ENCODE measurements around the gene ANXA2R.
A peak's percentile ranks its signal among the peaks of the same experiment; 100 is the strongest.
"Not testable (repeated sequence)": the region's sequence is repeated elsewhere in the genome, so short reads cannot be mapped to it uniquely, and the experiment has no call there.

Gene ANXA2R

DNA sequence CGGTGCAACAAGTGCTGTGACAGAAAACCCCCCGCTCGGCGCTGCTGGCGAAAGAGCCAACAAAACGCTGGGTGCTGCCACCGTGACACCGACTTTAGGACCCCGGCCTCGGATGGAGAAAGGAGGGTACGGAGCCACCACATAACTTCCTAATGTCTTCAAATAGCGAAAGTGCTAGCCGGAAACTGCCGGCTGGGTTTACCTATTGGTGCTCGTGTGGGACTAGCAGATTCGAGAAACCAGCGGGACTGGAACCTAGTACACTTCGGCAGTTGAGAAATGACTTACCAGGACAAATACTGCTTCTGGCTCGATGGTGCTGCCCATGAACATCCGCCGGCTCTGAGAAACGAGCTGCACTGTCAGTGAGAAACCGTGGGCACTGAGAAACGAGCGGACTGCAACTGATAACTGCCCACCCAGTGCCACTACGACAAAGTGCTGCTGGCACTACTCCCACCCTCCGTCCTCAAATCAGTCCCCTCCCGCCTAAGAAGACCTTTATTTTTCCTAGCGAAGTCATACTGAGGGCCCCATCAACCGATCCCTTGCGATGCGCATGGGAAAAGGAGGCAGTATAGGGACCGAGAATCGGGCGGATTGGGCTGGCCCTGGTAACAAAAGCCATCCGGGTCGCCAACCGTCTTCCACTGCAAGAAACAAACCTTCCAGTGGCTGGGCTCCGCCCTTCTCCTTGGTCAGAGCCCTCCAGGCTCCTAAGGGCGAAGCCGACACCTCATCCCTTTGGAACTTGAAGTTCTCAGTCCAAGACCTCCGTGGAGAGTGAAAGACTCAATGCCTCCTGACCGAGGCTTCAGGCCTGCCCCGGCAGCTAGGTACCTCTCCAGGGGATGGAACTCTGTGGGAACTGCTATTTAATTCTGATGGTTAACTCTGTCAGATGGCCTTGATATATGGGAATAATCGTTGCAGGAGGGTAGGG, 27.0 kb upstream of the ANXA2R start:
- Histone ChIP-seq H3K36me3 (ENCODE audit: insufficient read depth, low read length) (no peaks in the 10 kb centered on the region), H3K4me1 (ENCODE audit: insufficient read depth, low read length) (no peaks in the 10 kb centered on the region), H3K9ac (ENCODE audit: low read depth, low read length) (peak overlapping the region; percentile 72), H3K9me3 (ENCODE audit: control insufficient read depth, insufficient read depth, low read length) (no peaks in the 10 kb centered on the region)

DNA sequence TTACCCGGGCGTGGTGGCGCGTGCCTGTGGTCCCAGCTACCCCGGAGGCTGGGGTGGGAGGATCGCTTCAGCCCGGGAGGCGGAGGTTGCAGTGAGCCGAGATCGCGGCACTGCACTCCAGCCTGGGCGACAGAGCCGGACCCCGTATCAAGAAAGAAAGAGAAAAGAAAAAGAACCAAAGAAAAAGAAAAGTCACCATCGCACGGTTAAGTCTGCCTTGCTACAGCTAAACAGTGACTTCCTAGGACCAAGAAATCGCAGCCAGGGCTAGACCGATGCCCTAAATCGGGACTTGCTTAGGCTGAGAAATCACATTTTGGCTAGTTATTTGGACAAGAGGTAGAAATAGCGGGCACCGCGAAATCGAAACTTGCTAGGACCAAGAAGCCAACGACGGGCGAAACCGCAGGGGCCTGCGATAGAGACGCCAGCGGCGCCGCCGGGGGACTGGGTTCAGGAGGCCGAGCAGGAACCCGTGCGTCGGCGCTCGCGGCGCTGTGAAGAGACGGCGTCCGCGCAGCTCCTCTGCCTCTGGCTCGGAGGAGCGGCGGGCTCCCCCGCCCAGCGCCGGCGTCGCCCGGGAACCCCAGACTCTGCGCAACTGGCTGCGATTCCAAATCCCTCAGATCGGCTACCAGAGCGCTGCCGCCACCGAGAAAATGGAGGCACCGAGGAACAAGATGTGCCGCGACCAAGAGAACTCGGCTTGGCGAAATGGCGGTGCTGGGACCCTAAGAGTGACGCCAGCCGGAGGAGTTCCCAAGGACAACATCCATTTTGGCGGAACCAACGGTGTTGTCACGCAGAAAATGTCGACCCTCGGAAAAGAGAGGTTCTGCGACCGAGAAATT, 26.1 kb upstream of the ANXA2R start:
- no peaks in the 10 kb centered on the region for H3K36me3 ChIP-seq (ENCODE audit: insufficient read depth, low read length)
- H3K9ac ChIP-seq (ENCODE audit: low read depth, low read length) = peak overlapping the region; percentile 72
- no peaks in the 10 kb centered on the region for H3K4me1 ChIP-seq (ENCODE audit: insufficient read depth, low read length)
- H3K9me3 ChIP-seq (ENCODE audit: control insufficient read depth, insufficient read depth, low read length) = no peaks in the 10 kb centered on the region

DNA sequence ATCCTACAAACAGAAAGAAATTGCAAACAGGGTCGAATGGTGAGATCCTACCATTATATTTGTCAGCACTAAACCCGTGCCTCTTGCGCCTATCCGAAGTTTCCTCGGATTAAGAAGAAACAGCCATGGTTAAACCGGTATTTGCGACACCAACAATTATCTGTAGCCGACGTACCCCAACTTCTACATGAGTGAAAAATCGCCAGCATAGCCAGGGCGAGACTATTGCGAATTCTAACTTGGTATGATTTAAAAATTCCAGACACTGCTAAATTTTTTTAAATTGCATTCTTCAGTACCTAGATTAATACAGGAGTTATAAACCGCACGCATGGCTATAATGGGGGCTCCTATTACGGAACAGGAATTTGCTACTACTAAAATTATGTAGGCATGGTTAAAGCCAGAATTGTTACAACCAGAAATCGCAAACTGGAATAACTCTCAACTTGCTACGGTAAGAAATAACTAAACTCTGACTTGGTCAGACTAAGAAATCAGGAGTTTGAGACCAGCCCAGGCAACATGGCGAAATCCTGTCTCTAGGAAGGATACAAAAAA, 25.3 kb upstream of the ANXA2R start:
- Histone ChIP-seq H3K36me3 (ENCODE audit: insufficient read depth, low read length) (no peaks in the 10 kb centered on the region), H3K4me1 (ENCODE audit: insufficient read depth, low read length) (no peaks in the 10 kb centered on the region), H3K9me3 (ENCODE audit: control insufficient read depth, insufficient read depth, low read length) (no peaks in the 10 kb centered on the region), H3K9ac (ENCODE audit: low read depth, low read length) (peak overlapping the region; percentile 72)

DNA sequence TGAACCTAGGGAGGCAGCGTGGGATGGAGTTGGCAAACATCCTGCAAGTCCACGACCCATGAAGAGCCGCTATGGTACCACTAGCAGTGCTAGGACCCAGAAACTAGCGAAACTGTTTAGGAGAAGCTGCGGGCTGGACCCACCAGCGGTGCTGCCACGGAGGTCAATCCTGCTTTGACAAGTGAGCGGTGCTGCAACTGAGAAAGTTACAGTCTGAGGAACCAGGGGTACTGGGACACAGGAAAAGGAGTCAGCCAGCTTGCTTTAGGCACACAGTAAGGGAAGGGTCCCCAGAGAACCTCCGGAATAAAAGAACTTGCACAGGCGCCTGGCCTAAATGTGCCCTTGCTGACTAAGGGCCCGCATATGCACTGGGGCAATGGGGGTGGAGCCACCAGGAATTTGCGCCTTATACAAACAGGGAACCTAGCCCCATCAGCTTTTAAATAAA, 23.6 kb upstream of the ANXA2R start:
- H3K9me3 ChIP-seq (ENCODE audit: control insufficient read depth, insufficient read depth, low read length) = no peaks in the 10 kb centered on the region
- H3K9ac ChIP-seq (ENCODE audit: low read depth, low read length) = peak overlapping the region; percentile 42; the same call in 1 of the 2 replicates
- H3K4me1 ChIP-seq (ENCODE audit: insufficient read depth, low read length) = no peaks in the 10 kb centered on the region
- H3K36me3 ChIP-seq (ENCODE audit: insufficient read depth, low read length) = no peaks in the 10 kb centered on the region

DNA sequence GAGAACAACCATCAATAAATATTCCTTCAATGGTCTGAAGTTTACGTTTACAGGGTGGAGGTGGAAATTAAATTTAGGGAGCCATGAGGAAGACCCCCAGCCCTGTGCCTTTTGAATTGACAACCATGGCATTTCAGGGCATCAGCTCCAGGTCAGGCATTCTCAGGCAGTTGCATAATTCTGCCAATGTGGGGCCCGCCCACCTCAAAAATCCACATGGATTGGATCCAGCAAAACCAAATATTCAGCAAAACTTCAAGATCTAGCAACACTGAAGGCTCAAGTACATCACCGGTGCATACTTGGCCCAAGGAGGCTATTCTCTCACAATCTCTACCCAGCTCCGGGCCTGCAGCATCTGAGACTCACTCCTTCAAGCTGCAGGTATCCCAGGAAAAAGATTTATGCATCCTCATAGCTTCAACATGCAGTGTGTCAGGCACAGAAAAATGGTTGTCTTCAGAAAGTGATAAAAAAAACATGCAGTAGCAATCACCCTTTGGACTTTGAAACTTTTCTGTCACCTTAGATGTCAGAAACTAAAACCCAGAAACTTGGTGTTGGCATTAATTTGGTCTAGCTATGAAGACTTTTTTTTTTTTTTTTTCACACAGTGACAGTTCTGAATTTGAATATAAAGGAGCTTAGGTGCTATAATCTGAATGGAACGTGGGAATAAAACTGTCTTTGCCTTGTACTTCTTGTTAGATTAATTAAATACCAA, 21.4 kb upstream of the ANXA2R start:
- Histone ChIP-seq H3K4me1 (ENCODE audit: insufficient read depth, low read length) (no peaks in the 10 kb centered on the region), H3K9ac (ENCODE audit: low read depth, low read length) (no peak overlapping the region), H3K36me3 (ENCODE audit: insufficient read depth, low read length) (no peaks in the 10 kb centered on the region), H3K9me3 (ENCODE audit: control insufficient read depth, insufficient read depth, low read length) (no peaks in the 10 kb centered on the region)

DNA sequence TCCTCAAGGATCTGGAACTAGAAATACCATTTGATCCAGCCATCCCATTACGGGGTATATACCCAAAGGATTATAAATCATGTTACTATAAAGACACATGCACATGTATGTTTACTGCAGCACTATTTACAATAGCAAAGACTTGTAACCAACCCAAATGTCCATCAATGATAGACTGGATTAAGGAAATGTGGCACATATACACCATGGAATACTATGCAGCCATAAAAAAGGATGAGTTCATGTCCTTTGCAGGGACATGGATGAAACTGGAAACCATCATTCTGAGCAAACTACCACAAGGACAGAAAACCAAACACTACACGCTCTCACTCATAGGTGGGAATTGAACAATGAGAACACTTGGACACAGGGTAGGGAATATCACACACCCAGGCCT, 19.9 kb upstream of the ANXA2R start:
- H3K4me1 ChIP-seq (ENCODE audit: insufficient read depth, low read length); H3K9ac ChIP-seq (ENCODE audit: low read depth, low read length); H3K36me3 ChIP-seq (ENCODE audit: insufficient read depth, low read length); H3K9me3 ChIP-seq (ENCODE audit: control insufficient read depth, insufficient read depth, low read length): not testable (repeated sequence)

DNA sequence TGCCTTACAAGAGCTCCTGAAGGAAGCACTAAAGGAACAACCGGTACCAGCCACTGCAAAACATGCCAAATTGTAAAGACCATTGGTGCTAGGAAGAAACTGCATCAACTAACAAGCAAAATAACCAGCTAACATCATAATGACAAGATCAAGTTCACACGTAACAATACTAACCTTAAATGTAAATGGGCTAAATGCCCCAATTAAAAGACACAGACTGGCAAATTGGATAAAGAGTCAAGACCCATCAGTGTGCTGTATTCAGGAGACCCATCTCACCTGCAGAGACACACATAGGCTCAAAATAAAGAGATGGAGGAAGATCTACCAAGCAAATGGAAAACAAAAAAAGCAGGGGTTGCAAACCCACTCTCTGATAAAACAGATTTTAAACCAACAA, 15.0 kb upstream of the ANXA2R start:
- H3K4me1 ChIP-seq (ENCODE audit: insufficient read depth, low read length); H3K36me3 ChIP-seq (ENCODE audit: insufficient read depth, low read length); H3K9ac ChIP-seq (ENCODE audit: low read depth, low read length); H3K9me3 ChIP-seq (ENCODE audit: control insufficient read depth, insufficient read depth, low read length): not testable (repeated sequence)

DNA sequence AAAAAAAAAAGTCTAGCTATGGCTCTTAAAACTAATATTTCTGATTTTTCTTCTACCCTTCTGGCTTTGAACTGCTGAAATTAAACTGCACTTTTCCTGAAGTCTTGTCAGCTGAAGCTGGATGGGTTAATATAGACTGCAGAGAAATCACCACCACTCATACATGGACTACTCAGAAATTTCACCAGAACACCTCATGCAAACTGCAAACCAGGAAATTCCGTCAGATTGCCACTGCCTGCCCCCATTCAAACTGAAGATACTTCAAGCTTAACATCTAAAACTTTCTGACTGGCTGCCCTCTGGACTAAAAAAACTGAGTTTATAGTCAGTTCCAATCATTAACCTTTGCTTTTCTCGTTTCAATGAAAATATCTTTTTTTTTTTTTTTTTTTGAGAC, 11.6 kb upstream of the ANXA2R start:
- H3K9ac ChIP-seq (ENCODE audit: low read depth, low read length) = no peak overlapping the region
- no peaks in the 10 kb centered on the region for H3K36me3 ChIP-seq (ENCODE audit: insufficient read depth, low read length)
- no peaks in the 10 kb centered on the region for H3K4me1 ChIP-seq (ENCODE audit: insufficient read depth, low read length)
- no peaks in the 10 kb centered on the region; the same call in 1 of the 2 replicates for H3K9me3 ChIP-seq (ENCODE audit: control insufficient read depth, insufficient read depth, low read length)

DNA sequence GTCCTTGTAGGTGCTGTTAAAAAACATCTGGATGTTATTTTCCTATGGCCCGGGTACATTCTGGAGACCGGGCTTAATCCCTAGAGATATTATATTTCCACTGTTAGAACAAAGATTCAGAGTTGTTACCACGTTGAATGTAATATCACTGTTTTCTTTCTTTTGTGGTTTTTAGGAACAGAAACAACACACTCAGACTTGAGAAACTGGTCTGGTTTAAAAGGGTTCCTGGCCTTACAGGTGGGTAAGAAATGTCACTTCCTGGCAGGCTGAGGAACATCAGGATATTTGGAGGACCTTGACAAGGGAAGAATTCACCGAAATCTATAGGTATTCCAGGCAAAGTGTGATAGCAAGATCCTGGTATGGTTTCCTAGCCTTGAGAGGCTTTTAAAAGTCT, 10.3 kb upstream of the ANXA2R start:
- Histone ChIP-seq H3K9ac (ENCODE audit: low read depth, low read length) (no peak overlapping the region), H3K36me3 (ENCODE audit: insufficient read depth, low read length) (no peaks in the 10 kb centered on the region), H3K9me3 (ENCODE audit: control insufficient read depth, insufficient read depth, low read length) (no peaks in the 10 kb centered on the region; the same call in 1 of the 2 replicates), H3K4me1 (ENCODE audit: insufficient read depth, low read length) (no peaks in the 10 kb centered on the region)

DNA sequence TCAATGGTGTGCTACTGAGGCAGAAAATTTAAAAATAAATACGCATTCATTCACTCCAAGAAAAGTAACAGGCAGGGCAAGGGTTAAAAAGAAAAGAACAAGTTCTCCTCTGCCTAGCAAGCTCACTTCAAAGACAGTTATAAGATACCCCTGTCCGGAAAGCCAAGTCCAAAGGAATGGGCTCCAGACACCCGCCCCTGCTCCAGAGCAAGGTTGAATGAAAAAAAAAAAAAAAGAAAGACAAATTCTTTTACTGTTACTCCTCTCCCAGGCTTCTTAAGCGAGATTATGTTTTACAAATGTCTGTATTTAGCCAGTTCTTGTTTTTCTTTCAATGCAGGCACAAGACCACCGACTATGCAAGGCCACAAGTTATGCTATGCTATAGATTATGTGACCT, 9.1 kb upstream of the ANXA2R start:
- Histone ChIP-seq H3K36me3 (ENCODE audit: insufficient read depth, low read length) (no peaks in the 10 kb centered on the region), H3K9ac (ENCODE audit: low read depth, low read length) (no peak overlapping the region), H3K4me1 (ENCODE audit: insufficient read depth, low read length) (0 out of 2 replicates have a peak, but pooled peaks cover 3% of the 10 kb centered on the region), H3K9me3 (ENCODE audit: control insufficient read depth, insufficient read depth, low read length) (no peaks in the 10 kb centered on the region; the same call in 1 of the 2 replicates)

DNA sequence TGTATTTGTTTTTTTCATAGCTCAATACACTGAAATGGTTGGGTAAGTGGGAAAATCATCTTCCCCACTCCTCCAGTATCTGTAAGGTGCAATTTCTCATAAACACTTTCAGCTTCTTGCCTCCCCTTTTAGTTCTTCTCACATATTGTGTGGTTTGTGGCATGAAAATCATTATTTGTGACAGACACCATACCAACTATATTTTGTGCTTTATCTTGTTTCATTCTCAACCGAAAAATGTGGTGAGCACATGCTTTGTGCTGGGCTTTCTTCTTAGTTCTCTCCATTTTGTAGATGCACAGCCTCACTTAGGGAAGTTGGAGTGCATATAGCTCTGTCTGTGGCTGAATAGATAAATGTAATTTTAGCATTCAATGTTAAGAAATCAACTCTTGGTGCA, 6.4 kb upstream of the ANXA2R start:
- H3K9ac ChIP-seq (ENCODE audit: low read depth, low read length) = no peak overlapping the region
- H3K4me1 ChIP-seq (ENCODE audit: insufficient read depth, low read length) = 0 out of 2 replicates have a peak, but pooled peaks cover 3% of the 10 kb centered on the region
- no peaks in the 10 kb centered on the region for H3K36me3 ChIP-seq (ENCODE audit: insufficient read depth, low read length)
- H3K9me3 ChIP-seq (ENCODE audit: control insufficient read depth, insufficient read depth, low read length) = no peaks in the 10 kb centered on the region

DNA sequence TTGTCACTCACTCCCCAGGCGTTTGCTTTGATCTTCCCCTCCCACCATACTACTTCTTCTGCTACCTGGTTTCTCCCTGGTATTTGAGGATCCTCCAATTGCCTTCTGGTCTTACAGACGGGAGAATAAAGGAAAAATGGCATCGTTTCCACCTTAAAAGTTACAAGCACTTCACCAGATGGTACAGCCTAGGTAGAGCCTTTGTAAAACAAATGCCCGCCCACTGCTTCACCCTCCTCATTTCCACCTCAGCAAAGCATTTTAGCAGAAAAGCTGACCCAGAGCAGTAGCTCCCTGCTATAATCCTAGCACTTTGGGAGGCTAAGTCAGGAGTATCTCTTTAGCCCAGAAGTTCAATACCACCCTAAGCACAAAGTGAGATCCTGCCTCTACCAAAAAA, 5.1 kb upstream of the ANXA2R start:
- H3K9ac ChIP-seq (ENCODE audit: low read depth, low read length) = no peak overlapping the region; the same call in 1 of the 2 replicates
- H3K9me3 ChIP-seq (ENCODE audit: control insufficient read depth, insufficient read depth, low read length) = no peaks in the 10 kb centered on the region
- H3K36me3 ChIP-seq (ENCODE audit: insufficient read depth, low read length) = no peaks in the 10 kb centered on the region
- 0 out of 2 replicates have a peak, but pooled peaks cover 3% of the 10 kb centered on the region for H3K4me1 ChIP-seq (ENCODE audit: insufficient read depth, low read length)

DNA sequence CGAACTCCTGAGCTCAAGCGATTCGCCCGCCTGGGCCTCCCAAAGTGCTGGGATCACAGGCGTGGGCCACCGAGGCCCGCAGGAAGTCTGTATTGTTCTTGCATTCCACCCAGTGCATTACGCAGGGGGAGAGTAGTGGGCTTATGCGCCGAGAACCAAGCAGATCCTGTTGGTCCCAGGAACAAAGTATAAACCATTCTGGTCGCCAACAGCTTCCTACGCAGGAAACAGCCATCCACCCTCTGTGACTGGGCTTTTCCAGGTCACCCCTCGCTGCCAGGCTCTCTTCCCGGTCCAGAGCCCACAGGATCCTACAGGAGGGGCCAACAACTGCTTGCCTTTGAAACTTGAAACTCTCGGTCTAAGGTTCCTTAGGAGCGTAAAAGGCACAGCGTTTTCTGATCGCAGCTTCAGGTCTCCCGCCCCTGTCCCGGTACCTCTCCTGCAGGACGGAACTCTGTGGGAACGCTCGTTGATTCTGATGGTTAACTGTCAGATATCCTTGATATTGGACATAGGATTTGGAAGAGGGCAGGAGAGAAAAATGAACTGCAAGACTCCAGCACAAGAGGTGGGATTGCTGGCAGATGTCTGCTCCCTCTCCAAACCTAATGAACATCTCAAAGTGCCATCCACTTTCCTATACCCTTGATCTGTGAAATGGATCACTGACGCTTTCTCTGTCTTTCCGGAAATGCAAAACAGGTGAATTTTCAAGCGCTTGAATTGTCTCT, 4.2 kb upstream of the ANXA2R start:
- H3K9me3 ChIP-seq (ENCODE audit: control insufficient read depth, insufficient read depth, low read length) = no peaks in the 10 kb centered on the region
- no peaks in the 10 kb centered on the region for H3K36me3 ChIP-seq (ENCODE audit: insufficient read depth, low read length)
- peak overlapping the region; percentile 26; the same call in 1 of the 2 replicates for H3K9ac ChIP-seq (ENCODE audit: low read depth, low read length)
- 0 out of 2 replicates have a peak, but pooled peaks cover 3% of the 10 kb centered on the region for H3K4me1 ChIP-seq (ENCODE audit: insufficient read depth, low read length)
